Parathyroid adenoma (tissue), 2 donors: ENCODE measurements around the gene PRXL2B.

ENCODE experiments used
- H2AFZ ChIP-seq: fragments of 300-600 bp; sonication (generic); one replicate; pipeline ENCODE4 v1.7.0; 2017; ENCODE audit warnings: antibody characterized with exemption, mild to moderate bottlenecking
- H3K27ac ChIP-seq: fragments of 300-600 bp; sonication (generic); one replicate; pipeline ENCODE4 v1.7.0; 2017
- H3K27me3 ChIP-seq: fragments of 300-600 bp; sonication (generic); one replicate; pipeline ENCODE4 v1.7.0; 2017; ENCODE audit warnings: low read length; ENCODE audit not compliant: control insufficient read depth, insufficient read depth
- H3K36me3 ChIP-seq: fragments of 300-600 bp; sonication (generic); one replicate; pipeline ENCODE4 v1.7.0; 2017; ENCODE audit warnings: low read length; ENCODE audit not compliant: control insufficient read depth, insufficient read depth
- H3K4me1 ChIP-seq: fragments of 300-600 bp; sonication (generic); one replicate; pipeline ENCODE4 v1.7.0; 2017; ENCODE audit warnings: control low read depth
- H3K4me2 ChIP-seq: fragments of 300-600 bp; sonication (generic); one replicate; pipeline ENCODE4 v1.7.0; 2017; ENCODE audit warnings: low read length
- H3K4me3 ChIP-seq: fragments of 300-600 bp; sonication (generic); one replicate; pipeline ENCODE4 v1.7.0; 2017; ENCODE audit warnings: low read depth, low read length
- H3K79me2 ChIP-seq: fragments of 300-600 bp; sonication (generic); one replicate; pipeline ENCODE4 v1.7.0; 2017; ENCODE audit warnings: control low read depth
- H3K9ac ChIP-seq: fragments of 300-600 bp; sonication (generic); one replicate; pipeline ENCODE4 v1.7.0; 2017; ENCODE audit warnings: mild to moderate bottlenecking
- H3K9me3 ChIP-seq: fragments of 300-600 bp; sonication (generic); one replicate; pipeline ENCODE4 v1.7.0; 2017; ENCODE audit warnings: low read length; ENCODE audit not compliant: control insufficient read depth
- TF ChIP-seq, protein P1 (sequence below): fragments of 300-600 bp; sonication (generic); IDR thresholded peaks from one replicate; pipeline ENCODE4 v1.7.0; 2017; ENCODE audit warnings: antibody characterized with exemption, mild to moderate bottlenecking
- donor health status: primary hyperparathyroidism.

PRXL2B gene

DNA sequence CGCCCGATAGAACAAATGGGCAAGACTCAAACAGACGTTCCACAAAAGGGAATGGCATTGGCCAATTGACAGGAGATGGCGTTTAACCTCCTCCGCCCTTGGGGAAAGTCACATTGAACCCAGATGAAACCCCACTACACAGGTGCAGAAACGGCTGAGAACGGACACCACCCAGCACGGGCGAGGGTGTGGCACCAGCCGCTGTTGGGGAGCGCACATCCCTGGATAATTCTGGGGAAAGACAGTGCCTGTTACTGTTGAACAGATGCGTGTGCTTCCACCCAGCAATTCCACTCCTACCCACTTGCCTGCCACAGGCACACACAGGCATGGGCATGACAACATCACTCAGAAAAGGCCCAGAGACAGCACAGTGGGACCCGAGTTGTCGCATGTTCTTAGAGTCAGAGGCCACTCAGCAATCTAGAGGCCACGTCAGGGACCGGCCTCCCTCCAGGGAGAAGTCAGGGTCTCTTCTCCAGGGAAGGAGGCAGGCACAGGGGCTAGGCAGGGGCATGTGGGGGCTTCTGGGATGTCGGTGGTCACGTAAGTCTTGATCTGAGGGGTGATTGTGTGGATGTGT is 15.2 kb downstream of the PRXL2B start:
- Histone ChIP-seq H3K27me3 (no peaks in the 10 kb centered on the region), H3K9me3 (no peaks in the 10 kb centered on the region), H3K79me2 (no peaks in the 10 kb centered on the region), H2AFZ (no peak overlapping the region), H3K36me3 (no peaks in the 10 kb centered on the region), H3K9ac (no peak overlapping the region), H3K27ac (no peak overlapping the region), H3K4me3 (no peak overlapping the region), H3K4me2 (no peak overlapping the region), H3K4me1 (no peaks in the 10 kb centered on the region)
- TF ChIP-seq, protein P1, sequence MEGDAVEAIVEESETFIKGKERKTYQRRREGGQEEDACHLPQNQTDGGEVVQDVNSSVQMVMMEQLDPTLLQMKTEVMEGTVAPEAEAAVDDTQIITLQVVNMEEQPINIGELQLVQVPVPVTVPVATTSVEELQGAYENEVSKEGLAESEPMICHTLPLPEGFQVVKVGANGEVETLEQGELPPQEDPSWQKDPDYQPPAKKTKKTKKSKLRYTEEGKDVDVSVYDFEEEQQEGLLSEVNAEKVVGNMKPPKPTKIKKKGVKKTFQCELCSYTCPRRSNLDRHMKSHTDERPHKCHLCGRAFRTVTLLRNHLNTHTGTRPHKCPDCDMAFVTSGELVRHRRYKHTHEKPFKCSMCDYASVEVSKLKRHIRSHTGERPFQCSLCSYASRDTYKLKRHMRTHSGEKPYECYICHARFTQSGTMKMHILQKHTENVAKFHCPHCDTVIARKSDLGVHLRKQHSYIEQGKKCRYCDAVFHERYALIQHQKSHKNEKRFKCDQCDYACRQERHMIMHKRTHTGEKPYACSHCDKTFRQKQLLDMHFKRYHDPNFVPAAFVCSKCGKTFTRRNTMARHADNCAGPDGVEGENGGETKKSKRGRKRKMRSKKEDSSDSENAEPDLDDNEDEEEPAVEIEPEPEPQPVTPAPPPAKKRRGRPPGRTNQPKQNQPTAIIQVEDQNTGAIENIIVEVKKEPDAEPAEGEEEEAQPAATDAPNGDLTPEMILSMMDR: no peak

DNA sequence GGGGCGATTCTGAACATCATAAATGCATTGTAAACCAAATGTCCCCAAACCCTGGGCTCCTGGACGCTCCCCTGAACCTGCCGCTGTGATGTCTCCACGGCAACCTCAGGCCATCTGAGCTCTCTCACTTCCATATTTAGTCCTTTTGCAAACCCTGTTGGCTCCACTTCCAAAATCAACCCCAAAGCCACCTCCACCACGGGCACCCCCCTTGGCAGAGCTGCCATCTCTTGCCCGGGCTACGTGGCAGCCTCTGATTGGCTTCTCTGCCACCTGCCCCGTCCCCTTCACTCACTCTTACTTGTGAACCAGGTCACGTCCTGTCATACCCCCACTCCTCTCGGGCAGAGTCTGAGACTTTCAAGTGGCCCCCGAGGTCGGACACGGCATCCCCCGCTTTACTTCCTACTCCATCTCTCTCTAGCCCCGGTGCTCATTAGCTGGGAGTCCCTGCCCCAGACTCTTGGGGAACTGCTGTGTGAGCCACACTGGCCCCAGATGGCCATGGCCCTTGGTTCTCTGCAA is 15.8 kb downstream of the PRXL2B start:
- Histone ChIP-seq H3K4me3 (no peak overlapping the region), H3K36me3 (no peaks in the 10 kb centered on the region), H3K4me2 (no peak overlapping the region), H3K9me3 (no peaks in the 10 kb centered on the region), H3K4me1 (no peaks in the 10 kb centered on the region), H3K9ac (no peak overlapping the region), H3K27me3 (no peaks in the 10 kb centered on the region), H3K79me2 (no peaks in the 10 kb centered on the region), H3K27ac (no peak overlapping the region), H2AFZ (no peak overlapping the region)
- TF ChIP-seq, protein P1: no peak

DNA sequence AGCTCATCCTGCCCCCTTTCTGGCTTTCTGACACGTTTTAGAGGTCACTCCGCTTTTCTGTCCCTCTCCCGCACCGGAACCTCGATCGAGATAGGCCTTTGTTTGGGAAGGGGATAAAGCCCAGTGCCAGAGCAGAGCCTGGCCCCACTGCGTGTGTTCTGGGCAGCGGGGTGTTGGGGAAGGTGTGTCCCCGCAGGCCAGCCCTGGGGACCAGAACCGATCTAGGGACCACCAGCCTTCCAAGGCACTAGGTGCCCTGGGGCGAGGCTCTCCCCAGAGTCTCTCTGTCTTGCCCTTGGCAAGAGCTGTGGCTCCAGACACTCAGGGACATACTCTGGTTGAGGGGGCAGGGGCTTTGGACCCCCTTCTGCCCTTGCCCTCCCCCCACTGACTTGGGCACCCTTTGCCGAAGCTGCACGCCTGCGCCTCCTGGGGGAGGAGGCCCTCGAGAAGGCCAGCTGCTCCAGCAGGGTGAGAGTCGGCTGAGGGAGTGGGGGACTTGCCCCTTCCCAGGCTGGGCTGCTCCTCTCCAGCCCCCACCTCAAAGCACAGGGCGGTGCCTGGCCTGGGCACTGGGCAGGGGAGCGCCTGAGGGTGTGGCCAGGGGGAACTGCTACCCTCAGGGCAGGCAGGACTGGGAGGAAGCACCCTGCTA is 16.4 kb downstream of the PRXL2B start:
- Histone ChIP-seq H3K4me2 (no peak overlapping the region), H3K9me3 (no peaks in the 10 kb centered on the region), H3K27ac (no peak overlapping the region), H3K36me3 (no peaks in the 10 kb centered on the region), H3K9ac (no peak overlapping the region), H3K4me3 (no peak overlapping the region), H3K27me3 (no peaks in the 10 kb centered on the region), H3K4me1 (no peaks in the 10 kb centered on the region), H2AFZ (no peak overlapping the region), H3K79me2 (no peaks in the 10 kb centered on the region)
- TF ChIP-seq, protein P1: no peak

DNA sequence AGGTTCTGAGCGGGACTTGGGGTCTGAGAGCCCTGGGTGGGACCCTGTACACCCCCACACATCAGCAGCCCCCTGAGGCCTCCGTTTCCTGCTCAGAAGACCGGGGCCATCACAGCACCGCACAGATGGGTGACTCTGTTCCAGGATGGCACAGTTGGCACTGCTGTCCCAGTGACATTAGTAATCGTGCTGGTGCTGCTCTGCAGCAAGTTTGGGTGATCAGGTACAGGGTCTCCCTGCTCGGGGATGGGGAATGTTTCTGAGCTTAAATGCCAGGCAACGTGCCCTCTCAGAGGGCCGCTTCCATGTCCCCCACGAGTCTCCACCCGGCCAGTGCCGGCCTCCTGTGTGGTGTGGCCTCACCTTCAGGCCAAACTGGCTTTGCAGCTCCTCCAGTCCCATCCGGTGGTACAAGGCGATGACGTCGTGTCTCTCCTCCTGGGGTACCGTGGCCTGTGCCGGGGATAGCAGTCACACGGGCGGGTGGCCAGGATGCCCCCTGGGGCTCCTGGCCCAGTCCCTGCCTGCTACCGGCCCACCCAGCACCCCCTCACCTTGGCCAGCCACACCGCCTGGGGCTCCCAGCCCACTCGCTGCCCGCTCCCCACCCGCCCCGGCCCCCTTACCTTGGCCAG is 17.1 kb downstream of the PRXL2B start:
- H3K9ac ChIP-seq: no peak overlapping the region
- TF ChIP-seq, protein P1: no peak
- no peak overlapping the region for H3K4me2 ChIP-seq
- H3K4me1 ChIP-seq: no peaks in the 10 kb centered on the region
- no peaks in the 10 kb centered on the region for H3K79me2 ChIP-seq
- no peaks in the 10 kb centered on the region for H3K27me3 ChIP-seq
- H3K27ac ChIP-seq: no peak overlapping the region
- no peaks in the 10 kb centered on the region for H3K36me3 ChIP-seq
- no peaks in the 10 kb centered on the region for H3K9me3 ChIP-seq
- H2AFZ ChIP-seq: no peak overlapping the region
- no peak overlapping the region for H3K4me3 ChIP-seq
